ENCODE results near the gene RASSF1. TPM values are rescaled to one million over a fixed set of nuclear protein-coding genes. Genes with fewer than 3 reads are reported as not detected.

RASSF1 gene
- total RNA-seq, 1 donor, result 45.7 TPM

- TF ChIP-seq CTCF (IDR thresholded peaks at IDR 0.05; ENCODE audit: insufficient read depth, low read length), result no peak
- peak overlapping the region; percentile 67 for H3K4me3 ChIP-seq (ENCODE audit: low read depth, low read length)
- DNase-seq (ENCODE audit: low read depth), result no peak
Measured at GRCh38 chr3:50345008-50345407, 4.4 kb upstream of the RASSF1 start.

- TF ChIP-seq CTCF (IDR thresholded peaks at IDR 0.05; ENCODE audit: insufficient read depth, low read length), result no peak
- DNase-seq (ENCODE audit: low read depth), result no peak
- H3K4me3 ChIP-seq (ENCODE audit: low read depth, low read length), result no peak overlapping the region
Measured at GRCh38 chr3:50342813-50343633, 2.4 kb upstream of the RASSF1 start.

GRCh38 chr3:50341996-50342650 is 1.5 kb upstream of the RASSF1 start:
- no peak overlapping the region for H3K4me3 ChIP-seq (ENCODE audit: low read depth, low read length)
- no peak for DNase-seq (ENCODE audit: low read depth)
- TF ChIP-seq CTCF (IDR thresholded peaks at IDR 0.05; ENCODE audit: insufficient read depth, low read length), result no peak

GRCh38 chr3:50341537-50341936 is 901 bp upstream of the RASSF1 start:
- peak overlapping the region; percentile 69 for H3K4me3 ChIP-seq (ENCODE audit: low read depth, low read length)
- no peak for DNase-seq (ENCODE audit: low read depth)
- no peak for TF ChIP-seq CTCF (IDR thresholded peaks at IDR 0.05; ENCODE audit: insufficient read depth, low read length)

GRCh38 chr3:50340147-50340447 is 539 bp downstream of the RASSF1 start:
- DNase-seq (ENCODE audit: low read depth), result no peak
- TF ChIP-seq CTCF (IDR thresholded peaks at IDR 0.05; ENCODE audit: insufficient read depth, low read length), result no peak
- H3K4me3 ChIP-seq (ENCODE audit: low read depth, low read length), result peak overlapping the region; percentile 69

- peak; percentile 65 for DNase-seq (ENCODE audit: low read depth)
- H3K4me3 ChIP-seq (ENCODE audit: low read depth, low read length), result peak overlapping the region; percentile 69
- TF ChIP-seq CTCF (IDR thresholded peaks at IDR 0.05; ENCODE audit: insufficient read depth, low read length), result no peak
Measured at GRCh38 chr3:50339485-50340146, 1.0 kb downstream of the RASSF1 start.

Measured in fibroblast of the aortic adventitia (primary cell).